ENCODE measurements around the gene HOXB2.

The HOXB2 gene

GRCh38 chr17:48587276-48588073 lies 42.6 kb upstream of the HOXB2 start:
- TF ChIP-seq JUND (IDR thresholded peaks at IDR 0.05; ENCODE audit: low read depth): no peak
- no peak for DNase-seq (ENCODE audit: low read depth in 1 of 2, low spot score in 1 of 2)
- in situ Hi-C loops (cut with HindIII; ENCODE audit: low pct_unique_long_range_greater_than_20kb, low sequenced_read_pairs): no loop called here

- no peak for TF ChIP-seq JUND (IDR thresholded peaks at IDR 0.05; ENCODE audit: low read depth)
- in situ Hi-C loops (cut with HindIII; ENCODE audit: low pct_unique_long_range_greater_than_20kb, low sequenced_read_pairs): no loop called here
- DNase-seq (ENCODE audit: low read depth in 1 of 2, low spot score in 1 of 2): no peak
These were observed 41.7 kb upstream of the HOXB2 start for GRCh38 chr17:48586355-48587258.

GRCh38 chr17:48584223-48584741 lies 39.4 kb upstream of the HOXB2 start:
- in situ Hi-C loops (cut with HindIII; ENCODE audit: low pct_unique_long_range_greater_than_20kb, low sequenced_read_pairs): no loop called here
- DNase-seq (ENCODE audit: low read depth in 1 of 2, low spot score in 1 of 2): no peak
- no peak for TF ChIP-seq JUND (IDR thresholded peaks at IDR 0.05; ENCODE audit: low read depth)

- no peak for TF ChIP-seq JUND (IDR thresholded peaks at IDR 0.05; ENCODE audit: low read depth)
- no peak for DNase-seq (ENCODE audit: low read depth in 1 of 2, low spot score in 1 of 2)
- in situ Hi-C loops (cut with HindIII; ENCODE audit: low pct_unique_long_range_greater_than_20kb, low sequenced_read_pairs): no loop called here
These were observed 38.9 kb upstream of the HOXB2 start for GRCh38 chr17:48583708-48584222.

- DNase-seq (ENCODE audit: low read depth in 1 of 2, low spot score in 1 of 2): no peak
- no peak for TF ChIP-seq JUND (IDR thresholded peaks at IDR 0.05; ENCODE audit: low read depth)
- in situ Hi-C loops (cut with HindIII; ENCODE audit: low pct_unique_long_range_greater_than_20kb, low sequenced_read_pairs): no loop called here
These were observed 37.8 kb upstream of the HOXB2 start for GRCh38 chr17:48582750-48583069.

GRCh38 chr17:48579760-48580554 lies 35.0 kb upstream of the HOXB2 start:
- no peak for DNase-seq (ENCODE audit: low read depth in 1 of 2, low spot score in 1 of 2)
- no peak for TF ChIP-seq JUND (IDR thresholded peaks at IDR 0.05; ENCODE audit: low read depth)
- in situ Hi-C loops (cut with HindIII; ENCODE audit: low pct_unique_long_range_greater_than_20kb, low sequenced_read_pairs): no loop called here

GRCh38 chr17:48579471-48579759 lies 34.5 kb upstream of the HOXB2 start:
- TF ChIP-seq JUND (IDR thresholded peaks at IDR 0.05; ENCODE audit: low read depth): no peak
- in situ Hi-C loops (cut with HindIII; ENCODE audit: low pct_unique_long_range_greater_than_20kb, low sequenced_read_pairs): no loop called here
- no peak for DNase-seq (ENCODE audit: low read depth in 1 of 2, low spot score in 1 of 2)

GRCh38 chr17:48578616-48579470 lies 33.9 kb upstream of the HOXB2 start:
- no peak for TF ChIP-seq JUND (IDR thresholded peaks at IDR 0.05; ENCODE audit: low read depth)
- in situ Hi-C loops (cut with HindIII; ENCODE audit: low pct_unique_long_range_greater_than_20kb, low sequenced_read_pairs): no loop called here

GRCh38 chr17:48577946-48578615 lies 33.2 kb upstream of the HOXB2 start, which contains the start of gene HOXB4:
HOXB4 (minus strand) TSS chr17:48578350; CDS start chr17:48578319, 31 bp downstream.
- no peak for DNase-seq (ENCODE audit: low read depth in 1 of 2, low spot score in 1 of 2)
- in situ Hi-C loops (cut with HindIII; ENCODE audit: low pct_unique_long_range_greater_than_20kb, low sequenced_read_pairs): no loop called here
- no peak for TF ChIP-seq JUND (IDR thresholded peaks at IDR 0.05; ENCODE audit: low read depth)

More at GRCh38 chr17:48578616-48579470, 33.9 kb upstream of the HOXB2 start:
- DNase-seq (ENCODE audit: low read depth in 1 of 2, low spot score in 1 of 2): no peak

GRCh38 chr17:48577330-48577945 lies 32.5 kb upstream of the HOXB2 start:
- no peak for DNase-seq (ENCODE audit: low read depth in 1 of 2, low spot score in 1 of 2)
- TF ChIP-seq JUND (IDR thresholded peaks at IDR 0.05; ENCODE audit: low read depth): no peak
- in situ Hi-C loops (cut with HindIII; ENCODE audit: low pct_unique_long_range_greater_than_20kb, low sequenced_read_pairs): no loop called here
